ENCODE measurements around the gene SLC9A3.
A peak's percentile ranks its signal among the peaks of the same experiment; 100 is the strongest.

SLC9A3 gene

DNA sequence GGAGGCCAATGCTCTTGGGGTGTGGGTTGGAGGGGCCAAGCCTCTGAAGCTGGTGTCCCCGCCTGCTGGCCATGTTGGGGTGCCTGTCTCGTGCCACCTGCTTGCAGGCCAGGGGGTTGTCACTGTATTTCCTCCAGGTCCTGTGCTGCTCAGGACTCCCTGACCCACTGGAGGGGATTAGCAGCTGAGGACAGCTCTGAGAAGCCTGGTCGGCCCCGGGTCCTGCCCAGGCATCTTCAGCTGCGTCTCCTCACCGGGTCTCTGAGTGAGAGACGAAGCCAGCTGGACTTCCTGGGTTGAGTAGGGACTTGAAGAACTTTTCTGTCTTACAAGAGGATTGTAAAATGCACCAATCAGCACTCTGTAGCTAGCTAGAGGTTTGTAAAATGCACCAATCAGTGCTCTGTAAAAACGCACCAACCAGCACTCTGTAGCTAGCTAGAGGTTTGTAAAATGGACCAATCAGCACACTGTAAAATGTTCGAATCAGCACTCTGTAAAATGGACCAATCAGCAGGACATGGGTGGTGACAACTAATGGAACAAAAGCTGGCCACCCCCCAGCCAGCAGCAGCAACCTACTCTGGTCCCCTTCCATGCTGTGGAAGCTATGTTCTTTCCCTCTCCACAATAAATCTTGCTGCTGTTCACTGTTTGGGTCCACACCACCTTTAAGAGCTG is 20.6 kb upstream of the SLC9A3 start:
- no peaks in the 10 kb centered on the region for H3K36me3 ChIP-seq
- H3K9ac ChIP-seq = peak overlapping the region; percentile 61
- H3K4me1 ChIP-seq = peaks cover 32% of the 10 kb centered on the region
- H3K27ac ChIP-seq = peak overlapping the region; percentile 81
- no peaks in the 10 kb centered on the region for H3K9me3 ChIP-seq
- H3K4me3 ChIP-seq = peak overlapping the region; percentile 57; the same call in 1 of the 2 replicates
- TF ChIP-seq Cebpa-rat (IDR thresholded peaks at IDR 0.05) = no peak
- no peaks in the 10 kb centered on the region for H4K20me1 ChIP-seq
- no peaks in the 10 kb centered on the region for H3K27me3 ChIP-seq
- peak overlapping the region; percentile 89 for H3K4me2 ChIP-seq

GRCh38 chr5:543755-544674 is 19.8 kb upstream of the SLC9A3 start:
- Histone ChIP-seq H3K27ac (peak overlapping the region; percentile 81), H3K9me3 (no peaks in the 10 kb centered on the region), H3K4me2 (peak overlapping the region; percentile 89), H4K20me1 (no peaks in the 10 kb centered on the region), H3K4me1 (peaks cover 32% of the 10 kb centered on the region), H3K4me3 (peak overlapping the region; percentile 57), H3K27me3 (no peaks in the 10 kb centered on the region), H3K36me3 (no peaks in the 10 kb centered on the region), H3K9ac (peak overlapping the region; percentile 61)
- TF ChIP-seq Cebpa-rat (IDR thresholded peaks at IDR 0.05) = no peak

DNA sequence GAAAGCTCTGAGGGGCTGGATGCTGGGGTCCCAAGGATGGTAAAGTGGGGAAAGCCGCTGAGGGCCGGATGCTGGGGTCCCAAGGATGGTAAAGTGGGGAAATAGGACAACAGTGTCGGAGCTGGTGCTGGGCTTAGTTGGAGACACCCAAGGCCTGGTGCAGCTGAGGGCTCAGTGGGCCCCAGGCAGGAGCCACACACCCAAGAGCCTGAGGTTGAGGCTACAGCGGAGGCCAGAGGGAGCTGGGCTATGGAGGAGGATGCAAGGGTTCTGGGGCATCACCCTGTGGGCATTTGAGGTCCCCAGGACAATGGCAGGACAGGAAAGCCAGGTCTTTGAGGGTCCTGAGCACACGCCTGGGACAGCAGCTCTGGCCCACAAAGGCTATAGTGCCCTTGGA is 19.1 kb upstream of the SLC9A3 start:
- Histone ChIP-seq H4K20me1 (no peaks in the 10 kb centered on the region), H3K36me3 (no peaks in the 10 kb centered on the region), H3K9ac (peak overlapping the region; percentile 61), H3K27ac (peak overlapping the region; percentile 81), H3K9me3 (no peaks in the 10 kb centered on the region), H3K4me2 (peak overlapping the region; percentile 89), H3K4me1 (peaks cover 32% of the 10 kb centered on the region), H3K4me3 (peak overlapping the region; percentile 57), H3K27me3 (no peaks in the 10 kb centered on the region)
- TF ChIP-seq Cebpa-rat (IDR thresholded peaks at IDR 0.05) = no peak

DNA sequence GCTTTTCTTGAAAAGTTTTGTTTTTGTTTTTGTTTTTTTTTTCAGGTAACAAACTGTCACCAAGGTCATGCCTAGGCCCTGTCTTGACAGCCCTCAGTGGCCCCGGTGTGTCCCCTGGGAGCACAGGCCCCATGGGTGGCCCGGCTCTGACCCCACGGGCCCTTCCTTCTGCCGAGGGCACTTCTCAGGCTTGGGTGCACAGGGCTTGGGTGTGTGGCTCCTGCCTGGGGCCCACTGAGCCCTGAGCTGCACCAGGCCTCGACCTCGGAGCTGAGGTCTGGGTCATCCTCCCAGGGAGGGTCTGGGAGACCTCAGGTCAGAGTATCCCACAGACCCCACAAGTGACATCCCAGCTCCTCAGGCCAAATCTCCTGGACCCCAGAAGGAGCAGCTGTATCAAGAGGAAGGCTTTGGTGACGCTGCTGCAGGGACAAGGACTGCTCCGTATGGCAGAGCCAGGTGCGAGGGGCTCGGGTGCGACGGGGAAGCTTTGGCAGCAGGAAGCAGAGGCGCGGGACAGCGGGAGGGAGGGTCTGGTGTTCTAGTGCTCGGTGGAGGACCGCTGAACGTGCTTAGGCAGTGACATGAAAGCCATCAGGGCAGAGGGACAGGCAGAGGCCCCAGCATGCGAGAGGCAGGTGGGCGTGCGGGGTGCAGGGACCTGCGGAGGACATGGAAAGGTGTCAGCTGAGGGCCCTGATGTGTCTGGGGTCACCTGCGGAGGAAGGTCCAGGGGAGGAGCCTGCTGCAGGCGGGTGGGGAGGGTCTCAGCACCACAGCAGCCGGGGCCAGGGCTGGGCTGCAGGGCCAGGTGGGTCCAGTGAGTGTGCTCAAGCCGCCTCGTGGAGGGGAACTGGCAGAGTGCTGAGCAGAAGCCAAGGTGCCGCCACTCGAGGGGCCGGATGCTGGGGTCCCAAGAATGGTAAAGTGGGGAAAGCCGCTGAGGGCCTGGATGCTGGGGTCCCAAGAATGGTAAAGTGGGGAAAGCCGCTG is 18.4 kb upstream of the SLC9A3 start:
- Histone ChIP-seq H3K4me1 (peaks cover 32% of the 10 kb centered on the region), H3K27me3 (no peaks in the 10 kb centered on the region), H4K20me1 (no peaks in the 10 kb centered on the region), H3K4me3 (peak overlapping the region; percentile 57; the same call in 1 of the 2 replicates), H3K9me3 (no peaks in the 10 kb centered on the region), H3K4me2 (peak overlapping the region; percentile 89), H3K36me3 (no peaks in the 10 kb centered on the region), H3K27ac (peak overlapping the region; percentile 81; the same call in 1 of the 2 replicates), H3K9ac (no peak overlapping the region)
- TF ChIP-seq Cebpa-rat (IDR thresholded peaks at IDR 0.05) = no peak

DNA sequence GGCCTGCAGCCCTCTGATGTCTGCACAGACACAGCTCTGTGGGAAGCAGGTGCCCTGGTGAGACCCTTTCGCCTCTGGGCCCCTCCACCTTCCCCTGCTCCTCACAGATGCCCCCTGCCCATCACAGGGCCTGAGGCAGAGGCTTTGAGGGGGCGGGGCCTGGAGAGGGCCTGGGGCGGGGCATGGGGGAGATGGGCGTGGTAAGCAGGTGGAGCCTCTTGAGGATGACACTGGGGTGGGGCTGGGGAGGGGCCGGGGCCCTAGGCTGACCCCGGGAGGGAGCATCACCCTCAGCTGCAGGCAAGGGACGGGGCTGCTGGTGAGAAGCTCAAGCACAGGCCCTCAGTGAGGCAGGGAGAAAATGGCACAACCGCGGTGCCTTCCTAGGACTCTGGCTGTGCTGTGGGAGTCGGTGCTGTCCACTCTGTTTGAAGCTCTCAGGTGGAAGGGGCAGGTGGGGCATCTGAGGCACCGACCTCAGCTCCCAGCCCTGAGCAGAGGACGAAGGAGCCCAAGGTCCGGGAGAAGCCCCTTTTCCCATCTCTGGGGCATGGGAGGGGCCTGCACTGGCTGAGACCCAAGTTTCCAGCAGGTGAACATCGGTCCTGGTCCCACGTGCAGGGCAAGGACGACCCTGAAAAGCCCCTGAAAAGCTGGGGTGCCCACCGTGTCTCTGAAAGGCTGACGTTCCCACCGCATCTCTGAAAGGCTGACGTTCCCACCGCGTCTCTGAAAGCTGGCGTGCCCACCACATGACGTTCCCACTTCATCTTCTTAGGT is 17.5 kb upstream of the SLC9A3 start:
- Histone ChIP-seq H4K20me1 (no peaks in the 10 kb centered on the region), H3K36me3 (no peaks in the 10 kb centered on the region), H3K4me2 (peak overlapping the region; percentile 89; the same call in 1 of the 2 replicates), H3K9ac (no peak overlapping the region), H3K27me3 (no peaks in the 10 kb centered on the region), H3K9me3 (no peaks in the 10 kb centered on the region), H3K4me1 (peaks cover 32% of the 10 kb centered on the region), H3K27ac (no peak overlapping the region), H3K4me3 (no peak overlapping the region)
- TF ChIP-seq Cebpa-rat (IDR thresholded peaks at IDR 0.05) = no peak

DNA sequence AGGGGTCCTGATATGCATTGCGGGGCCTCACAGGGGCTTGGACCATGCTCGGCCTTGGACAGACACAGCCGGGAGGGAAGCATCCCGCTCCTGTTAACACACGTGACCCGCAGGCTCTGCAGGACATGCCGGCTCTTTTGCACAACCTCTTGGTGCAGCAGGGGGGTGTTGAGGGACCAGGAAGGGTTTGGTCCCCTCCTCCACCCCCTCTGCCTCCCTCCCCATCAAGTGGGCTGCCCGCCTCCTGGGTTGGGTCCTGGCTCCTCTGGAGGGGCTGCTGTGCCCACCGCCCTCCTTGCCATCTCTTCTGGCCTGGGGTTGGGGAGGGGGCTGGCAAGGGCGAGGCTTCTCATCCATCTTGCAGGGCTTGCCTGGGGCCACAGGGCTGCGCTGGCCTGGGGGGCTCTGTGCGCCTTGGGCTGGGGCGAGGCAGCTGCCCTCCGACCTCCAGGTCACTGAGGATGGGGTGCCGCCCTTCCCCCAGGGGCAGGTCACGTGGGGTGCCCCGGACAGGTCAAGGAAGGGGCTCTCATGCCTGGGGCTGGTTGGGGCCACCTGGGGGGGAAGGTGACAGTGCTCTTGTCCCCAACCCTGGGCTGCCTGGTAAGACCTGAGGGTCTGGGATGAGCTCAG is 16.8 kb upstream of the SLC9A3 start:
- Histone ChIP-seq H3K27ac (no peak overlapping the region), H3K9ac (no peak overlapping the region), H4K20me1 (no peaks in the 10 kb centered on the region), H3K9me3 (no peaks in the 10 kb centered on the region), H3K4me3 (no peak overlapping the region), H3K4me2 (no peak overlapping the region), H3K36me3 (no peaks in the 10 kb centered on the region), H3K27me3 (no peaks in the 10 kb centered on the region), H3K4me1 (peaks cover 32% of the 10 kb centered on the region)
- no peak for TF ChIP-seq Cebpa-rat (IDR thresholded peaks at IDR 0.05)

DNA sequence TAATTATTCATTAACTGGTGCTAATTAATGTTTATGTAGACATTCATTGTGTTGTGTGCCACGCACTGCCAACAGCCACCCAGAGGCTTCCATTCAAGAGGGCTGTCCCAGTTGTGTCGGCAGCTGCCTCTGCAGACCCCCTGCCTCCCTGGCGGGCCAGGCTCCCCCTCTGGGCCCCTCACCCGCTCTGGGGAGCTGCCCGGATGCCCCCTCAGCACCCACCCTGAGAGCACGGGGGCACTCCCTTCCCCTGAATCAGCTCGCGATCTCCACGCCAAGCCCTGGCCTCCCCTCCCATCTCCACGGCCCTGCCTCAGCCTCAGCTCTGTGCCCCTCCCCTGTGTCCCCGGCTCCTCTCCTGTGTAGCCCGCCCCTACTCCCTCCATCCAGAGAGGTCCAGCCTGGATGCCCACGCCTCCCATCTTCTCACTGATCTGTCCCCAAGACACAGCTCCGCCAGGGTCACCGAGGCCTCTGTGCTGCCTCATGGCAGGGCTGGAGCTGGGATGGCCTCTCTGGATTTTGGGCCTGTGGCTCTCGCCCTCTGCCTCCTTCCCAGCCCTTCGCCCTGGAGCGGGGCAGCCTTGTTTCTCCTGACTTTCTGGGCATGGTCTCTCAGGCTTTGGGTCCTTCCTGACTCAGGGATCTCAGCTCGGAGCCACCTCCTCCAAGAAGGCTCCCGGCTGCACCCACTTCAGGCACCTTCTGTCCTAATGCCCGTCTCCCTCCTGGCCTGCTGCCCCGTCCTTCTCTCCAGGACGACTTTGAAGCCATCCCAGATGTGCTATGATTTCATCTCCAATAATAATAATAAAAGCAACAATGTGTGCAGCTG is 16.0 kb upstream of the SLC9A3 start:
- Histone ChIP-seq H3K27ac (no peak overlapping the region), H4K20me1 (no peaks in the 10 kb centered on the region), H3K27me3 (no peaks in the 10 kb centered on the region), H3K9me3 (no peaks in the 10 kb centered on the region), H3K4me1 (peaks cover 32% of the 10 kb centered on the region), H3K4me3 (no peak overlapping the region), H3K9ac (no peak overlapping the region), H3K36me3 (no peaks in the 10 kb centered on the region), H3K4me2 (no peak overlapping the region)
- TF ChIP-seq Cebpa-rat (IDR thresholded peaks at IDR 0.05) = no peak

Measured in BLaER1 (cell line).